Lower leg skin (tissue), 4 donors: ENCODE measurements around the gene VPS13D. TPM values are rescaled to one million over a fixed set of nuclear protein-coding genes. Genes with fewer than 3 reads are reported as not detected.

ENCODE experiments used
- DNase-seq, 2 donors: peaks; one replicate each; pipeline ENCODE4 v3.0.0-alpha.2; 2019; ENCODE audit warnings: low spot score in 2 of 2
- H3K4me3 ChIP-seq: fragments of 200-600 bp; sonication (generic); 2 replicates; pipeline ENCODE4 v1.5.1; 2017; ENCODE audit warnings: mild to moderate bottlenecking, low read depth; ENCODE audit not compliant: poor library complexity, severe bottlenecking
- CTCF ChIP-seq, 3 donors: fragments of 450-650 bp; IDR thresholded peaks; one replicate each; pipeline ENCODE4 v1.5.1; 2016; ENCODE audit warnings: antibody characterized with exemption in 3 of 3, mild to moderate bottlenecking in 3 of 3, moderate library complexity in 2 of 3
- POLR2A ChIP-seq, 2 donors: fragments of 450-650 bp; IDR thresholded peaks; one replicate each; pipeline ENCODE4 v1.6.1; 2016 to 2017; ENCODE audit warnings: antibody characterized with exemption in 2 of 2, mild to moderate bottlenecking in 1 of 2, moderate library complexity in 1 of 2
- WGBS, 2 donors: methylation state at CpG; one replicate each; pipeline ENCODE4 v1.1.5; 2018; 5-methylcytosine and 5-hydroxymethylcytosine counted together
- intact Hi-C: fragments of 100-400 bp; cut with DNase I; formaldehyde crosslinking; loops from one replicate; pipeline ENCODE4 v1.15.0; 2023; ENCODE audit warnings: low total_unique reads
- total RNA-seq, 4 donors: library from RNA; depleted of rRNA; stranded (reverse); fragments of >200 nt; gene quantifications; one replicate each; pipeline ENCODE4 v1.1.0, GENCODE V29; 2016

Gene VPS13D
- total RNA-seq, 4 donors from 2014 or later = 96.5 to 200 (median 116) TPM

GRCh38 chr1:12182410-12182984 lies 47.3 kb upstream of the VPS13D start:
- intact Hi-C loops = no loop called here
- no peak overlapping the region for H3K4me3 ChIP-seq
- WGBS, 2 donors = 64 to 71% methylated on average over 4 of the region's 4 CpGs
- TF ChIP-seq CTCF (IDR thresholded peaks at IDR 0.05) (no peak), POLR2A (IDR thresholded peaks at IDR 0.05) (no peak)
- no peak for DNase-seq

- no peak overlapping the region for H3K4me3 ChIP-seq
- intact Hi-C loops = no loop called here
- TF ChIP-seq POLR2A (IDR thresholded peaks at IDR 0.05) (no peak), CTCF (IDR thresholded peaks at IDR 0.05) (no peak)
- DNase-seq = no peak
- WGBS, 2 donors = 60 to 86% methylated on average over 7 of the region's 7 CpGs
Observed at GRCh38 chr1:12183095-12183794, 46.6 kb upstream of the VPS13D start.

GRCh38 chr1:12184008-12184681 lies 45.7 kb upstream of the VPS13D start:
- TF ChIP-seq CTCF (IDR thresholded peaks at IDR 0.05) = no peak
- no peak for TF ChIP-seq POLR2A (IDR thresholded peaks at IDR 0.05)
- intact Hi-C loops = no loop called here
- DNase-seq = peak; percentile 72 to 95
- H3K4me3 ChIP-seq = no peak overlapping the region
- 16 to 20% methylated on average over 9 to 10 of the region's 10 CpGs for WGBS, 2 donors

- no peak for DNase-seq
- 63 to 64% methylated on average over 19 of the region's 19 CpGs for WGBS, 2 donors
- no peak overlapping the region for H3K4me3 ChIP-seq
- TF ChIP-seq POLR2A (IDR thresholded peaks at IDR 0.05) = no peak
- TF ChIP-seq CTCF (IDR thresholded peaks at IDR 0.05) = no peak
- intact Hi-C loops = no loop called here
Observed at GRCh38 chr1:12185036-12185917, 44.6 kb upstream of the VPS13D start.

- 48 to 70% methylated on average over 12 to 13 of the region's 13 CpGs for WGBS, 2 donors
- intact Hi-C loops = no loop called here
- TF ChIP-seq POLR2A (IDR thresholded peaks at IDR 0.05) = no peak
- no peak for TF ChIP-seq CTCF (IDR thresholded peaks at IDR 0.05)
- DNase-seq = no peak
- H3K4me3 ChIP-seq = no peak overlapping the region
Observed at GRCh38 chr1:12185918-12186678, 43.7 kb upstream of the VPS13D start.
